Activated naive CD4-positive, alpha-beta T cell treated with anti-CD3 and anti-CD28 coated beads, Interleukin-2, amount 50 U/mL, for 16 hours (primary cell): ENCODE results near the gene EPGN.

ENCODE experiments used
- DNase-seq: peaks from one replicate; pipeline ENCODE4 v3.0.0-alpha.2; 2020

Gene EPGN

GRCh38 chr4:74308215-74308614, at the start of gene EPGN:
TSS of gene EPGN (plus strand) at chr4:74308470. CDS start at chr4:74308534, 64 bp downstream.
- no peak for DNase-seq

- no peak for DNase-seq
Measured at GRCh38 chr4:74258963-74259362, 49.3 kb upstream of the EPGN start.

- no peak for DNase-seq
Measured at GRCh38 chr4:74260036-74260435, 48.2 kb upstream of the EPGN start.

GRCh38 chr4:74262522-74262921, 45.7 kb upstream of the EPGN start:
- no peak for DNase-seq

GRCh38 chr4:74263551-74263950, 44.7 kb upstream of the EPGN start:
- DNase-seq, result no peak

- DNase-seq, result no peak
Measured at GRCh38 chr4:74266081-74266480, 42.2 kb upstream of the EPGN start.

GRCh38 chr4:74267998-74268606, 40.2 kb upstream of the EPGN start:
- no peak for DNase-seq

- DNase-seq, result no peak
Measured at GRCh38 chr4:74268643-74269042, 39.6 kb upstream of the EPGN start.

GRCh38 chr4:74278490-74278889, 29.8 kb upstream of the EPGN start:
- no peak for DNase-seq

- DNase-seq, result no peak
Measured at GRCh38 chr4:74279716-74280115, 28.6 kb upstream of the EPGN start.

GRCh38 chr4:74282926-74283325, 25.3 kb upstream of the EPGN start:
- no peak for DNase-seq

- DNase-seq, result no peak
Measured at GRCh38 chr4:74283614-74284013, 24.7 kb upstream of the EPGN start.

GRCh38 chr4:74284053-74284452, 24.2 kb upstream of the EPGN start:
- DNase-seq, result no peak

- no peak for DNase-seq
Measured at GRCh38 chr4:74287164-74287563, 21.1 kb upstream of the EPGN start.

- DNase-seq, result no peak
Measured at GRCh38 chr4:74287791-74288190, 20.5 kb upstream of the EPGN start.

- no peak for DNase-seq
Measured at GRCh38 chr4:74291471-74291870, 16.8 kb upstream of the EPGN start.

GRCh38 chr4:74292111-74292870, 16.0 kb upstream of the EPGN start:
- DNase-seq, result no peak

GRCh38 chr4:74293558-74293957, 14.7 kb upstream of the EPGN start:
- no peak for DNase-seq

GRCh38 chr4:74294681-74295080, 13.6 kb upstream of the EPGN start:
- no peak for DNase-seq

GRCh38 chr4:74297539-74297938, 10.7 kb upstream of the EPGN start:
- DNase-seq, result no peak

- no peak for DNase-seq
Measured at GRCh38 chr4:74304095-74304625, 4.1 kb upstream of the EPGN start.

- no peak for DNase-seq
Measured at GRCh38 chr4:74305000-74305399, 3.3 kb upstream of the EPGN start.

- DNase-seq, result no peak
Measured at GRCh38 chr4:74307170-74307569, 1.1 kb upstream of the EPGN start.

- DNase-seq, result no peak
Measured at GRCh38 chr4:74309223-74309622, 953 bp downstream of the EPGN start.
